Fibroblast of the conjunctiva (primary cell): Measurements from ENCODE around the gene HYAL3.
"Not testable (repeated sequence)": the region's sequence is repeated elsewhere in the genome, so short reads cannot be mapped to it uniquely, and the experiment has no call there.

Source experiments
- DNase-seq: peaks from one replicate; pipeline ENCODE4 v3.0.0-alpha.2; 2010; ENCODE audit warnings: low read depth

HYAL3 gene

DNA sequence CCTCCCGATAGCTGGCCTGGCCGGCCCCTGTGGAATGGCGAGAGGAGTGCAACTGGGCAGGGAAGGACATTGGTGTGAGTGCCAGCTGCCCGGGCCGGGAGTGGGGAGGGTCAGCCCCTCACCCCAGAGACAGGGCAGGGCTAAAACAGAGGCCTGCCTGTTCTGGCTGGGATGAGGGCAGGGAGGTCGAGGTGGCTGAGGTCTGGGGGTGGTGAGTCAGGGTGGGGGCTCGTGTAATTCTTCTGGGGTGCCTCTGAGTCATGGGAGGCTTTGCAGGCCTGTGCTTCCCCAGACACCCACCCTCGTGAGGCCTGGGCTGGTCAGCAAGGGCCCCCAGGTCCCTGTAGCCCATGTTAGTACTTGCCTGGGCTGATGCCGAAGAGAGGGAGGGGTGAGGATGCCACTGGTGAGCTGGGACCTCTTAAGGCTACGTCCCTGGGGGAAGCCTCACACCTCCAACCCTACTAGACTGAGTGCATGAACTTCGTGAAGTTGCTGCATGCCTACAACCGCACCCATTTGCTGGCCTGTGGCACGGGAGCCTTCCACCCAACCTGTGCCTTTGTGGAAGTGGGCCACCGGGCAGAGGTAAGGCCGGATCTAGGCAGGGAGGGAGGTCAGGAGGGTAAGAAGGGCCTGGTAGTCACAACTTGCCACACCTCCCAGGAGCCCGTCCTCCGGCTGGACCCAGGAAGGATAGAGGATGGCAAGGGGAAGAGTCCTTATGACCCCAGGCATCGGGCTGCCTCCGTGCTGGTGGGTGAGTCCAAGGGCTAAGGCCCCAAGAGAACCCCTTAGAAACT, 28.6 kb downstream of the HYAL3 start:
- no peak for DNase-seq

- DNase-seq, result no peak
Measured at GRCh38 chr3:50269977-50270413, 29.2 kb downstream of the HYAL3 start.

GRCh38 chr3:50269460-50269859, 29.7 kb downstream of the HYAL3 start:
- DNase-seq, result no peak

- DNase-seq, result no peak
Measured at GRCh38 chr3:50268703-50269451, 30.3 kb downstream of the HYAL3 start, which contains the start of gene SEMA3B. Gene SEMA3B (plus strand): TSS chr3:50269147. CDS start chr3:50269241, 94 bp downstream.

- DNase-seq, result no peak
Measured at GRCh38 chr3:50268276-50268675, 30.9 kb downstream of the HYAL3 start.

- DNase-seq, result no peak
Measured at GRCh38 chr3:50267280-50267913, 31.8 kb downstream of the HYAL3 start.

GRCh38 chr3:50266836-50267235, 32.4 kb downstream of the HYAL3 start:
- no peak for DNase-seq

DNA sequence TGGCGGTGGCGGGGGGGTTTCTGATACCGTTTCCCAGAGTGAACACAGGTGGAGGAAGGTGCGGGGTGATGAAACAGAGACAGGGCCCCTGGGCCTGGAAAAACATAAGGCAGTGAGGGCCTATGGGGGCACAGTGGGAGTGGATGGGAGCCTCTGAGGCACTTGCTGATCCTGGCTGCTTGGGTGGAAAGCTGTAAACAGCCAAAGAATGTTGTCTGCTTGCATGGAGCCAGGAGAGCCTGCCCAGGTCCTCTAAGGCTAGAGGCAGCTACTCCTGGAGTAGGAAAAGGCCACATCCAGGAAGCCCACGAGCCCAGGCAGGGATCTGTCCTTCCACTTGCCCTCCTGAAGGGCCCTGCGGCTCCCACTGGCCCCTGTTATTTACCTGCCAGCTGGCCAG, 33.2 kb downstream of the HYAL3 start:
- DNase-seq, result no peak

GRCh38 chr3:50265571-50265970, 33.6 kb downstream of the HYAL3 start:
- no peak for DNase-seq

DNA sequence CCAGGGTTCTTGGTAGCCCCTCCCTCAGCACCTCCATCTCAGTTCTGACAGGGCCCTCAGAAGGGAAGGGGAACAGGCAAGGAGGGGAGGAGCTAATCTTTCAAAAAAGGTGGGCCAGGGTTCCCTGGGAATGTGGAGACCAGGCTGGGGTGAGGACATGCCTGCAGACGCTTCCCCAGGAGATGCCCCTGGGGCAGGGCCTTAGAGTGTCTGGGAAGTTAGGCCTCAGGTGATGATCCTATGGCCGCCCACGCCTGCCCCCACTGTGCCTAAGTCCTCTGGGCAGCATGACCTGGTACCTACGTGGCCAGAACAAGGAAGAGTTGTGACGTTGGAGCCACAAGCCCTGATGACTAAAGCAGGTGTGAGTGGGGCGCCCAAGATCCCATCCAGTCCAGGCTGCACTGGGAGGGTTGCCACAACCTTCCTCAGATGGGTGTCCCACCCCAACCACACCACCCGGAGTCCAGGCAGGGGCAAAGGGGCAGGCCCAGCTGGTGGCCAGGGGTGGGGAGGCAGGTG, 34.2 kb downstream of the HYAL3 start:
- DNase-seq, result no peak

DNA sequence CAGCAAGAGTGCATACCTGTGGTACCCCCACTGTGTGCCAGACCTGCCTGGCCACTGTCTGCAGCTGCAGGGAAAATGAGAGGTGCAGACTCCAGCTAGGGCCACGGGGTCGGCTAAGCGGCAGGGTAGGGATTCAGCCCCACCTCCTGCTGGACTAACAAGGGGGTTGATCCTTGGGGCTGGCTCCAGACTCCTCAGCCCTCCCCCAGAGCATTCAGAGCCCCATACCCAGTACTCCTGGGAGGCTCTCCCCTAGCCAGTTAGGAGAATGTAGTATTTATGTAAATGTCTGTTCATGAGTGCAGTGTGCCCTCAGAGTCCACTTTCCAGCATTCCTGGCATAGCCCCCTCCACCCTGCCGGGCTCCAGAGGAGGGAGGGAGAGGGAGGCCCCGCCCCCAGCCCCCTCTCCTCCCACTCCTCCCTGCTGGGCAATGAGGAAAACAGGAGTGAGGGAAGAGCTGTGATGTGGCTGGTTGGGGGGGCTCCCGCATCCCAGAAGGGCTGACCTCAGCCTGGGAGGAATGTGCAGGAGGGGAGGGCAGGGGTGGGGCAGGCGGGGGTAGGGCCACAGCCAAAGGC, 34.7 kb downstream of the HYAL3 start:
- peak; percentile 81 for DNase-seq

GRCh38 chr3:50263478-50264382, 35.5 kb downstream of the HYAL3 start:
- no peak for DNase-seq

DNA sequence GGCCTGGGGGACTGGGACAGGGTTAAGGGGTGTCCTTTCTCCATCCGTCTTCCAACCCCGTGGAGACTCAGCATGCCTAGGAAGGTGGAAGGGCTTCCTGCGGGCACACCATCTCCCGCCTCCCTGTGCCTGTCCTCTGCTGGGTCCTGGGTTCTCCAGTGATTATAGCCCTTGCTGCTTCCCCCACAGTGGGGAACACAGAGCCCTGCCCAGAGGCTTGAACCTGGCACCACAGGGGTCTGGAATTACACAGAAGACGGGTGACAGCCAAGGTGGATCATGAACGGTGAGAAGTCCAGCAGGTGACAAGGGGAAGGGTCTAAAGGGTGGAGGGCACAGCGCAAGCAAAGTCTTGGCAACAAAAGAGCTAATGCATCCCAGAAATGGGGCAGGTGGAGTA, 36.4 kb downstream of the HYAL3 start:
- DNase-seq, result no peak

GRCh38 chr3:50262200-50262599, 37.0 kb downstream of the HYAL3 start:
- not testable (repeated sequence) for DNase-seq

- DNase-seq, result no peak
Measured at GRCh38 chr3:50261505-50261904, 37.7 kb downstream of the HYAL3 start.

DNA sequence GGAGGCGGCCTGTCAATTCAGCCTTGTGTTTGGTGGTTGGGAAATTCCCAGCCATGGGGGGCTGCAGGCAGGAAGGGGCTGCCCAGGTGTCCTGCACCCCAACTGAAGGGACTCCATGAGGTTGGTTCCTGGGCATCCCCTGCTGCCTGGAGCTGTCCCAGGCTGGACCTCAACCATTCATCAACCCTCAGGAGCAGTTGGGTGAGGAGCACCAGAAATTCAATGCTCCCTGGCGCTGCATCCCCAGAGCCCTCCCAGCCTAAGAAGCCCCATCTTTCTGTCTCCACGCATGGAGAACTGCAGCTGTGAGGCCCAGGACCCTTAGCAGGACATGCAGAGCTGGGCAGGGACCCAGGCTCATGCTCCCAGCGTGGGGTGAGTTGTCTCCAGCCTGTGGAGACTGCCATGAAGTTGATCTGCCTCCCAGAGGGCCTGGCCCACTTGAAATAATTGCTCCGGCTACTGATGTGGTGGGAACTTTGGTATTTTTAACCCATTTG, 38.2 kb downstream of the HYAL3 start:
- DNase-seq, result no peak

DNA sequence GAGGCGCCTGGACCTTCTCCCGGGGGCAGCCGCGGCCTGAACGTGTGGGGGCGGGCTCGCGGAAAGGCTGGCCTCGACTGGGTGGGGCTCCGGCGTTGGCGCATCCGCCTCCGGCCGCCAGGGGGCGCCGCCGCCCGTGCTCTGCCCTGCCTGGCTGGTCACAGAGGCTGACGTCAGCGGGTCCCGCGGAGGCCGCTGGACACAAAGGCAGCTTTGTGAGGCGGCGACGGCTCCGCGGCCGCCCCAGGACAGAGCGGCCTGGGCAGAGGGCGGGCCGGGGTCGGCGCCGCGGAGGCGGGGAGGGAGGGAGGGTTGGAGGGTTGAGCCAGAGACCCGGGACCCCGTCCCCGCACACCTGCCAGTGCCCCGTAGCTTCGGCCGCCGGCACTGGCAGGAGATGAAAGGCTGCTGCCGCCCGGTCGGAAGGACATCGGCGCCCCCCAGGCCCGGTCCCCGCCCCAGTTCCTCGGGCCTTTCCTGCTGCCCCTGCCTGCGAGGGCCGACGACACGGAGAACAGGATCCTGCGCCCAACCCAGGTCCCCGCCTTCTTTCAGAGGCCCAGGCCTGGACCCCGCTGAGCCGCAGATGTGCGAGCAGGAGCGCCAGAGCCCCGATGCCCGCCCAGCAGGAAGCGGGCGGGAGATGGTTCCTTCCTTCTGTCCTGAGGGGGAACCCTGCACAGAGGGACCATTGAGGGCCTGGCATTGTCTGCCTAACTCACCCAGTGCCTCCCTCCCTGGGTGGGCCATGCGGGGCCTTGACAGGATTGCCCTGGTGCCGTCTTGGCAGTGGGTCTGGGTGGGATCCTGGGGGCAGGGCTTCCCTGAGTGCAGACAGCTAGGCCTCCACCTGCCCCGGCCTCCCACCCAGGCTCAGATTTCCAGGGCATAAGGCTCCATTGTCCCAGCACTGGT, 38.9 kb downstream of the HYAL3 start:
- DNase-seq, result peak; percentile 76

- no peak for DNase-seq
Measured at GRCh38 chr3:50259432-50260026, 39.7 kb downstream of the HYAL3 start.

DNA sequence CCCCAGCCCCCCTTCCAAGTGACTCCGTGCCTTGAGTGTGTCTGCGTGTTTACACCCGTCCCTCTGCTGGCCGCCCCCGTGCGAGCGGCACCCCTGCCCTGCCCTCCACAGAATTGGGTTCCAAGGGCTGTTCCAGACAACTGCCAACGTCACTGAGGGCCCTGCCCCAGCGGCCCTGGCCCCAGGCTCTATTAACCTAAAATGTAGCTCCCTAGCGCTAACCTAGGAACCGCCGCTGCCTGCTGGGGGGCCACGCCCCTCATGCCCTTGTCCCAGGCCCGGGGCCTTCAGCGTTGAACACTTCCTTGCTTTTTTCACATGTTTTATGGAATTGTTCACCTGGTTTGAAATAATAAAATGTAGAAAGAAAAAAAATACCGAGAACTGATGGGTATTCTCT, 40.2 kb downstream of the HYAL3 start:
- DNase-seq, result no peak
